KMS-11 (cell line): Measurements from ENCODE around the gene NACAD.

Experiments used
- H2AFZ ChIP-seq: fragments of 200-600 bp; sonication (generic); 2 replicates; pipeline ENCODE4 v1.6.1; 2016; ENCODE audit warnings: antibody characterized with exemption, mixed run types, low read depth
- H3K27ac ChIP-seq: fragments of 200-600 bp; sonication (generic); 2 replicates; pipeline ENCODE4 v1.6.1; 2016; ENCODE audit warnings: mild to moderate bottlenecking, mixed run types
- H3K27me3 ChIP-seq: fragments of 200-600 bp; sonication (generic); 2 replicates; pipeline ENCODE4 v1.6.1; 2017; ENCODE audit warnings: mild to moderate bottlenecking, low read depth, mixed run types, moderate library complexity; ENCODE audit not compliant: insufficient read depth
- H3K36me3 ChIP-seq: fragments of 200-600 bp; sonication (generic); 2 replicates; pipeline ENCODE4 v1.6.1; 2017; ENCODE audit warnings: mild to moderate bottlenecking, mixed run types; ENCODE audit not compliant: insufficient read depth
- H3K4me1 ChIP-seq: fragments of 200-600 bp; sonication (generic); 2 replicates; pipeline ENCODE4 v1.6.1; 2016; ENCODE audit warnings: mild to moderate bottlenecking, low read depth, mixed run types; ENCODE audit not compliant: poor library complexity, severe bottlenecking
- H3K4me2 ChIP-seq: fragments of 200-600 bp; sonication (generic); 2 replicates; pipeline ENCODE4 v1.7.0; 2016; ENCODE audit warnings: mild to moderate bottlenecking, mixed run types
- H3K4me3 ChIP-seq: fragments of 200-600 bp; sonication (generic); IDR thresholded peaks from 2 replicates; pipeline ENCODE4 v1.6.1; 2017; ENCODE audit warnings: low read depth, low read length, mixed read lengths; ENCODE audit not compliant: insufficient read depth
- H3K79me2 ChIP-seq: fragments of 200-600 bp; sonication (generic); 2 replicates; pipeline ENCODE4 v1.6.1; 2016; ENCODE audit warnings: low read depth, mixed run types; ENCODE audit not compliant: insufficient read depth
- H3K9ac ChIP-seq: fragments of 200-600 bp; sonication (generic); 2 replicates; pipeline ENCODE4 v1.6.1; 2016; ENCODE audit warnings: mild to moderate bottlenecking, mixed run types
- H4K20me1 ChIP-seq: fragments of 200-600 bp; sonication (generic); 2 replicates; pipeline ENCODE4 v1.6.1; 2016; ENCODE audit warnings: mild to moderate bottlenecking, mixed run types; ENCODE audit not compliant: insufficient read depth
- CTCF ChIP-seq: fragments of 200-600 bp; sonication (generic); conservative IDR thresholded peaks from 2 replicates; pipeline ENCODE4 v1.6.1; 2017; ENCODE audit warnings: low read depth, mild to moderate bottlenecking, antibody characterized with exemption, low read length, moderate library complexity, mixed read lengths

Gene NACAD

GRCh38 chr7:45106820-45107219 lies 18.1 kb upstream of the NACAD start:
- Histone ChIP-seq H2AFZ (no peak overlapping the region), H3K4me2 (no peak overlapping the region), H3K4me3 (no peak overlapping the region), H4K20me1 (peaks cover 20% of the 10 kb centered on the region; the same call in 1 of the 2 replicates), H3K36me3 (peaks cover 25% of the 10 kb centered on the region; the same call in 1 of the 2 replicates), H3K4me1 (peaks cover 27% of the 10 kb centered on the region), H3K27ac (no peak overlapping the region), H3K79me2 (peaks cover 58% of the 10 kb centered on the region), H3K27me3 (no peaks in the 10 kb centered on the region), H3K9ac (no peak overlapping the region)
- no peak for TF ChIP-seq CTCF

- TF ChIP-seq CTCF: no peak
- H4K20me1 ChIP-seq: peaks cover 20% of the 10 kb centered on the region; the same call in 1 of the 2 replicates
These were observed 16.9 kb upstream of the NACAD start for GRCh38 chr7:45105588-45106188.

GRCh38 chr7:45104844-45105587 lies 16.2 kb upstream of the NACAD start:
- H3K4me1 ChIP-seq: peaks cover 19% of the 10 kb centered on the region
- TF ChIP-seq CTCF: no peak
- no peak overlapping the region for H3K9ac ChIP-seq
- H4K20me1 ChIP-seq: peaks cover 20% of the 10 kb centered on the region; the same call in 1 of the 2 replicates
- no peak overlapping the region for H3K4me3 ChIP-seq
- peaks cover 44% of the 10 kb centered on the region for H3K79me2 ChIP-seq
- no peak overlapping the region for H3K27ac ChIP-seq
- no peaks in the 10 kb centered on the region for H3K27me3 ChIP-seq
- H2AFZ ChIP-seq: no peak overlapping the region
- H3K4me2 ChIP-seq: no peak overlapping the region
- H3K36me3 ChIP-seq: peaks cover 38% of the 10 kb centered on the region; the same call in 1 of the 2 replicates

More at GRCh38 chr7:45105588-45106188, 16.9 kb upstream of the NACAD start:
- Histone ChIP-seq H3K4me3 (no peak overlapping the region), H3K36me3 (peaks cover 31% of the 10 kb centered on the region; the same call in 1 of the 2 replicates), H3K27me3 (no peaks in the 10 kb centered on the region), H3K9ac (no peak overlapping the region), H3K4me1 (peaks cover 26% of the 10 kb centered on the region), H3K27ac (no peak overlapping the region), H3K79me2 (peaks cover 50% of the 10 kb centered on the region), H3K4me2 (no peak overlapping the region), H2AFZ (no peak overlapping the region)

- peaks cover 20% of the 10 kb centered on the region; the same call in 1 of the 2 replicates for H4K20me1 ChIP-seq
- peaks cover 42% of the 10 kb centered on the region; the same call in 1 of the 2 replicates for H3K36me3 ChIP-seq
- no peaks in the 10 kb centered on the region for H3K27me3 ChIP-seq
- no peak overlapping the region for H3K4me2 ChIP-seq
- H3K4me1 ChIP-seq: peaks cover 11% of the 10 kb centered on the region
- no peak overlapping the region for H3K9ac ChIP-seq
- H3K27ac ChIP-seq: no peak overlapping the region
- peaks cover 35% of the 10 kb centered on the region for H3K79me2 ChIP-seq
- no peak for TF ChIP-seq CTCF
- H3K4me3 ChIP-seq: no peak overlapping the region
- no peak overlapping the region for H2AFZ ChIP-seq
These were observed 15.4 kb upstream of the NACAD start for GRCh38 chr7:45103958-45104843.
